ENCODE results near the gene MMAA.

DNA sequence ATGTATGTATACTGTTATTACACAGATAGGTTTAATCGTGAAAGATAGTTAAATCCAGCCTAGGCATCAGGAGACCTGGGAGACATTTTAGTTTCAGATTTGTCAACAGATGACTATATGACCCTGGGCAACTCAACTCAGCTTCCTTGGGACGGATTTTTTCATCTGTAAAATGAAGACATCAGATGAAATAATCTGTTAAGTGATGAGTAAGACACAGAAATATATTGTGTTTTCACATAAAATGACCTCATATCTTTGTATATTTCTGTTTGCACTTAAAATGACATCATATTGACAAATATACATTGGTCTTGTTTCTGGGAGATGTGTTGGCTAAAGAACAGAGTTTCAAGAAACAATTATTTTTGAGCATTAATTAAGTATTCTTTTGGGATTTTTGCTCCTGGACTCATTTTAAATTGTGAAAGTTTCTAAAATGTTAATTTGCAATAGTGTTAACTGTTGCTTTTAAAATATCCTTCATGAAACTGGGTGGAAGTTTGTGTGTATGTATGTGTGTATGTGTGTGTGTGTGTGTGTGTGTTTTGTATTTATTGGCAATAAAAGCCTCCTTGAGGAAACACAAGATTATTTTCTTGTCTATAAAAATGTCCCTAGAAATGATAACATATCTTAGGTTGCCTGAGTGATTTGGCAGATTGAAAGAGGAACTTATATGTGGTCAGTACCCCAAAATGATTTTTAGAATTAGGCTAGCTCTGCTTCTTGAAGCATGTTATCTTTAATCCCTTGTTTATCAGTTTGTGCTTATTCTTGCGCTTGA lies 29.1 kb upstream of the MMAA start:
- TF ChIP-seq NR1H2 (CRISPR knock-in tag; IDR thresholded peaks at IDR 0.05) (no peak), CEBPB (tag; IDR thresholded peaks at IDR 0.05) (no peak), RNF2 (IDR thresholded peaks at IDR 0.05) (no peak), ZNF778 (CRISPR knock-in tag; IDR thresholded peaks at IDR 0.05) (no peak), SIN3B (IDR thresholded peaks at IDR 0.05; ENCODE audit: low read depth) (no peak), NR2F6 (CRISPR knock-in tag; IDR thresholded peaks at IDR 0.05) (no peak)
- TF ChIP-seq, protein P1, sequence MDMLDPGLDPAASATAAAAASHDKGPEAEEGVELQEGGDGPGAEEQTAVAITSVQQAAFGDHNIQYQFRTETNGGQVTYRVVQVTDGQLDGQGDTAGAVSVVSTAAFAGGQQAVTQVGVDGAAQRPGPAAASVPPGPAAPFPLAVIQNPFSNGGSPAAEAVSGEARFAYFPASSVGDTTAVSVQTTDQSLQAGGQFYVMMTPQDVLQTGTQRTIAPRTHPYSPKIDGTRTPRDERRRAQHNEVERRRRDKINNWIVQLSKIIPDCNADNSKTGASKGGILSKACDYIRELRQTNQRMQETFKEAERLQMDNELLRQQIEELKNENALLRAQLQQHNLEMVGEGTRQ (CRISPR knock-in tag; IDR thresholded peaks at IDR 0.05): no peak
- TF ChIP-seq, protein P2, sequence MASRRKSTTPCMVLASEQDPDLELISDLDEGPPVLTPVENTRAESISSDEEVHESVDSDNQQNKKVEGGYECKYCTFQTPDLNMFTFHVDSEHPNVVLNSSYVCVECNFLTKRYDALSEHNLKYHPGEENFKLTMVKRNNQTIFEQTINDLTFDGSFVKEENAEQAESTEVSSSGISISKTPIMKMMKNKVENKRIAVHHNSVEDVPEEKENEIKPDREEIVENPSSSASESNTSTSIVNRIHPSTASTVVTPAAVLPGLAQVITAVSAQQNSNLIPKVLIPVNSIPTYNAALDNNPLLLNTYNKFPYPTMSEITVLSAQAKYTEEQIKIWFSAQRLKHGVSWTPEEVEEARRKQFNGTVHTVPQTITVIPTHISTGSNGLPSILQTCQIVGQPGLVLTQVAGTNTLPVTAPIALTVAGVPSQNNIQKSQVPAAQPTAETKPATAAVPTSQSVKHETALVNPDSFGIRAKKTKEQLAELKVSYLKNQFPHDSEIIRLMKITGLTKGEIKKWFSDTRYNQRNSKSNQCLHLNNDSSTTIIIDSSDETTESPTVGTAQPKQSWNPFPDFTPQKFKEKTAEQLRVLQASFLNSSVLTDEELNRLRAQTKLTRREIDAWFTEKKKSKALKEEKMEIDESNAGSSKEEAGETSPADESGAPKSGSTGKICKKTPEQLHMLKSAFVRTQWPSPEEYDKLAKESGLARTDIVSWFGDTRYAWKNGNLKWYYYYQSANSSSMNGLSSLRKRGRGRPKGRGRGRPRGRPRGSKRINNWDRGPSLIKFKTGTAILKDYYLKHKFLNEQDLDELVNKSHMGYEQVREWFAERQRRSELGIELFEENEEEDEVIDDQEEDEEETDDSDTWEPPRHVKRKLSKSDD (conservative IDR thresholded peaks at IDR 0.05; ENCODE audit: low read length): no peak
- TF ChIP-seq, protein P3, sequence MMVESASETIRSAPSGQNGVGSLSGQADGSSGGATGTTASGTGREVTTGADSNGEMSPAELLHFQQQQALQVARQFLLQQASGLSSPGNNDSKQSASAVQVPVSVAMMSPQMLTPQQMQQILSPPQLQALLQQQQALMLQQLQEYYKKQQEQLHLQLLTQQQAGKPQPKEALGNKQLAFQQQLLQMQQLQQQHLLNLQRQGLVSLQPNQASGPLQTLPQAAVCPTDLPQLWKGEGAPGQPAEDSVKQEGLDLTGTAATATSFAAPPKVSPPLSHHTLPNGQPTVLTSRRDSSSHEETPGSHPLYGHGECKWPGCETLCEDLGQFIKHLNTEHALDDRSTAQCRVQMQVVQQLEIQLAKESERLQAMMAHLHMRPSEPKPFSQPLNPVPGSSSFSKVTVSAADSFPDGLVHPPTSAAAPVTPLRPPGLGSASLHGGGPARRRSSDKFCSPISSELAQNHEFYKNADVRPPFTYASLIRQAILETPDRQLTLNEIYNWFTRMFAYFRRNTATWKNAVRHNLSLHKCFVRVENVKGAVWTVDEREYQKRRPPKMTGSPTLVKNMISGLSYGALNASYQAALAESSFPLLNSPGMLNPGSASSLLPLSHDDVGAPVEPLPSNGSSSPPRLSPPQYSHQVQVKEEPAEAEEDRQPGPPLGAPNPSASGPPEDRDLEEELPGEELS (CRISPR knock-in tag; IDR thresholded peaks at IDR 0.05; ENCODE audit: borderline replicate concordance): no peak
- TF ChIP-seq, protein P4, sequence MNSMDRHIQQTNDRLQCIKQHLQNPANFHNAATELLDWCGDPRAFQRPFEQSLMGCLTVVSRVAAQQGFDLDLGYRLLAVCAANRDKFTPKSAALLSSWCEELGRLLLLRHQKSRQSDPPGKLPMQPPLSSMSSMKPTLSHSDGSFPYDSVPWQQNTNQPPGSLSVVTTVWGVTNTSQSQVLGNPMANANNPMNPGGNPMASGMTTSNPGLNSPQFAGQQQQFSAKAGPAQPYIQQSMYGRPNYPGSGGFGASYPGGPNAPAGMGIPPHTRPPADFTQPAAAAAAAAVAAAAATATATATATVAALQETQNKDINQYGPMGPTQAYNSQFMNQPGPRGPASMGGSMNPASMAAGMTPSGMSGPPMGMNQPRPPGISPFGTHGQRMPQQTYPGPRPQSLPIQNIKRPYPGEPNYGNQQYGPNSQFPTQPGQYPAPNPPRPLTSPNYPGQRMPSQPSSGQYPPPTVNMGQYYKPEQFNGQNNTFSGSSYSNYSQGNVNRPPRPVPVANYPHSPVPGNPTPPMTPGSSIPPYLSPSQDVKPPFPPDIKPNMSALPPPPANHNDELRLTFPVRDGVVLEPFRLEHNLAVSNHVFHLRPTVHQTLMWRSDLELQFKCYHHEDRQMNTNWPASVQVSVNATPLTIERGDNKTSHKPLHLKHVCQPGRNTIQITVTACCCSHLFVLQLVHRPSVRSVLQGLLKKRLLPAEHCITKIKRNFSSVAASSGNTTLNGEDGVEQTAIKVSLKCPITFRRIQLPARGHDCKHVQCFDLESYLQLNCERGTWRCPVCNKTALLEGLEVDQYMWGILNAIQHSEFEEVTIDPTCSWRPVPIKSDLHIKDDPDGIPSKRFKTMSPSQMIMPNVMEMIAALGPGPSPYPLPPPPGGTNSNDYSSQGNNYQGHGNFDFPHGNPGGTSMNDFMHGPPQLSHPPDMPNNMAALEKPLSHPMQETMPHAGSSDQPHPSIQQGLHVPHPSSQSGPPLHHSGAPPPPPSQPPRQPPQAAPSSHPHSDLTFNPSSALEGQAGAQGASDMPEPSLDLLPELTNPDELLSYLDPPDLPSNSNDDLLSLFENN (IDR thresholded peaks at IDR 0.05; ENCODE audit: low read depth in 2 of 2, low read length in 2 of 2): no peak
- TF ChIP-seq, protein P5, sequence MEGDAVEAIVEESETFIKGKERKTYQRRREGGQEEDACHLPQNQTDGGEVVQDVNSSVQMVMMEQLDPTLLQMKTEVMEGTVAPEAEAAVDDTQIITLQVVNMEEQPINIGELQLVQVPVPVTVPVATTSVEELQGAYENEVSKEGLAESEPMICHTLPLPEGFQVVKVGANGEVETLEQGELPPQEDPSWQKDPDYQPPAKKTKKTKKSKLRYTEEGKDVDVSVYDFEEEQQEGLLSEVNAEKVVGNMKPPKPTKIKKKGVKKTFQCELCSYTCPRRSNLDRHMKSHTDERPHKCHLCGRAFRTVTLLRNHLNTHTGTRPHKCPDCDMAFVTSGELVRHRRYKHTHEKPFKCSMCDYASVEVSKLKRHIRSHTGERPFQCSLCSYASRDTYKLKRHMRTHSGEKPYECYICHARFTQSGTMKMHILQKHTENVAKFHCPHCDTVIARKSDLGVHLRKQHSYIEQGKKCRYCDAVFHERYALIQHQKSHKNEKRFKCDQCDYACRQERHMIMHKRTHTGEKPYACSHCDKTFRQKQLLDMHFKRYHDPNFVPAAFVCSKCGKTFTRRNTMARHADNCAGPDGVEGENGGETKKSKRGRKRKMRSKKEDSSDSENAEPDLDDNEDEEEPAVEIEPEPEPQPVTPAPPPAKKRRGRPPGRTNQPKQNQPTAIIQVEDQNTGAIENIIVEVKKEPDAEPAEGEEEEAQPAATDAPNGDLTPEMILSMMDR (IDR thresholded peaks at IDR 0.05 in 2 of 3, conservative IDR thresholded peaks at IDR 0.05 in 1 of 3; ENCODE audit: insufficient read depth in 2 of 3, low read depth in 1 of 3, low read length in 3 of 3): no peak
